Naive thymus-derived CD4-positive, alpha-beta T cell (primary cell): ENCODE measurements around the gene ADAMTS14. TPM values are rescaled to one million over a fixed set of nuclear protein-coding genes. Genes with fewer than 3 reads are reported as not detected.
"Not testable (repeated sequence)": the region's sequence is repeated elsewhere in the genome, so short reads cannot be mapped to it uniquely, and the experiment has no call there.

Experiments
- ATAC-seq: fragments of 150-1000 bp; cut with Tn5 transposase; 2 replicates; pipeline ENCODE4 v1.10.0; 2021; ENCODE audit warnings: mild to moderate bottlenecking, moderate library complexity
- CTCF ChIA-PET: fragments of 350-600 bp; sonication (Branson Sonifier 250); formaldehyde crosslinking; loops from one replicate; lab custom pipeline; 2021; ENCODE audit warnings: antibody characterized with exemption; lab: Charles Lee
- POLR2A ChIA-PET: fragments of 350-600 bp; sonication (Branson Sonifier 250); formaldehyde crosslinking; loops from one replicate; lab custom pipeline; 2021; ENCODE audit warnings: antibody characterized with exemption, inconsistent platforms; lab: Charles Lee
- DNase-seq, 9 donors: peaks; one replicate each; pipeline versions ENCODE4 v3.0.0 to v3.0.0-alpha.2; 2020 to 2022; ENCODE audit warnings: mixed read lengths in 1 of 9
- H3K27ac ChIP-seq: one replicate; pipeline ENCODE4 v1.7.0; 2013; ENCODE audit warnings: mild to moderate bottlenecking, low read depth, low read length, moderate library complexity
- H3K27me3 ChIP-seq, 2 donors: one replicate each; pipeline ENCODE4 v1.7.0; 2013; ENCODE audit warnings: low read length in 2 of 2, mild to moderate bottlenecking in 2 of 2, moderate library complexity in 2 of 2; ENCODE audit not compliant: control insufficient read depth in 2 of 2, insufficient read depth in 2 of 2
- H3K36me3 ChIP-seq, 3 experiments: 1 replicate in 2 of 3; 2 replicates in 1 of 3; pipeline ENCODE4 v1.7.0; 2013; ENCODE audit warnings: low read length in 3 of 3, mild to moderate bottlenecking in 3 of 3, moderate library complexity in 1 of 3; ENCODE audit not compliant: insufficient read depth in 3 of 3, control insufficient read depth in 2 of 3
- H3K4me1 ChIP-seq, 2 donors: one replicate each; pipeline ENCODE4 v1.7.0; 2013; ENCODE audit warnings: low read length in 2 of 2, mild to moderate bottlenecking in 2 of 2, moderate library complexity in 1 of 2; ENCODE audit not compliant: control insufficient read depth in 2 of 2, insufficient read depth in 2 of 2
- H3K4me3 ChIP-seq: 2 replicates; pipeline ENCODE4 v1.7.0; 2013; ENCODE audit warnings: mild to moderate bottlenecking, low read length
- H3K9me3 ChIP-seq, 3 experiments: 1 replicate in 2 of 3; 2 replicates in 1 of 3; pipeline ENCODE4 v1.7.0; 2013; ENCODE audit warnings: low read length in 3 of 3; ENCODE audit not compliant: control insufficient read depth in 2 of 3
- H3K27ac Mint-ChIP-seq, 9 donors: one replicate each; pipeline ENCODE4 v1.8.0; 2020 to 2022; ENCODE audit warnings: mixed read lengths in 9 of 9, mild to moderate bottlenecking in 8 of 9, moderate library complexity in 5 of 9, inconsistent platforms in 2 of 9
- H3K27me3 Mint-ChIP-seq, 5 donors: one replicate each; pipeline ENCODE4 v1.8.0; 2021 to 2022; ENCODE audit warnings: mixed read lengths in 5 of 5, mild to moderate bottlenecking in 1 of 5
- H3K36me3 Mint-ChIP-seq, 5 donors: one replicate each; pipeline ENCODE4 v1.8.0; 2020 to 2022; ENCODE audit warnings: mixed read lengths in 5 of 5, mild to moderate bottlenecking in 3 of 5, inconsistent platforms in 1 of 5
- H3K4me1 Mint-ChIP-seq, 7 donors: one replicate each; pipeline ENCODE4 v1.8.0; 2020 to 2022; ENCODE audit warnings: mixed read lengths in 7 of 7, mild to moderate bottlenecking in 3 of 7, inconsistent platforms in 1 of 7
- H3K4me3 Mint-ChIP-seq, 10 donors: one replicate each; pipeline ENCODE4 v1.8.0; 2020 to 2022; ENCODE audit warnings: mild to moderate bottlenecking in 10 of 10, mixed read lengths in 10 of 10, moderate library complexity in 6 of 10, inconsistent platforms in 2 of 10
- H3K9me3 Mint-ChIP-seq, 11 donors: one replicate each; pipeline ENCODE4 v1.8.0; 2020 to 2022; ENCODE audit warnings: mixed read lengths in 11 of 11, mild to moderate bottlenecking in 4 of 11, inconsistent platforms in 1 of 11, moderate library complexity in 1 of 11
- intact Hi-C, 2 donors: fragments of 100-400 bp; cut with micrococcal nuclease; formaldehyde crosslinking; loops; one replicate each; pipeline ENCODE4 v1.15.1; 2023
- polyA plus RNA-seq, 2 donors: library from polyadenylated mRNA; unstranded; fragments of 300-500 nt; fragmentation: Illumina TruSeq; gene quantifications; one replicate each; pipeline ENCODE4 v1.2.3, GENCODE V29; 2021
- total RNA-seq, 6 experiments: library from RNA in 5 of 6; stranded (reverse) in 5 of 6; gene quantifications; 1 replicate in 5 of 6; 2 replicates in 1 of 6; pipeline ENCODE4 v1.2.3 and lab custom pipeline; 2021 to 2026

The ADAMTS14 gene
- total and polyA plus RNA-seq, 7 experiments from 2014 or later: 0.08 to 0.10 TPM; not detected in 5

- H3K4me3 Mint-ChIP-seq, H3K27me3 ChIP-seq, H3K4me1 Mint-ChIP-seq, H3K36me3 Mint-ChIP-seq, H3K4me1 ChIP-seq, ATAC-seq, H3K27ac ChIP-seq, POLR2A ChIA-PET, CTCF ChIA-PET, H3K4me3 ChIP-seq, H3K9me3 Mint-ChIP-seq, DNase-seq, H3K36me3 ChIP-seq, H3K9me3 ChIP-seq, H3K27ac Mint-ChIP-seq: not testable (repeated sequence)
- peaks cover 11 to 31% (median 20%) of the 10 kb centered on the region in 5 donors for H3K27me3 Mint-ChIP-seq
- intact Hi-C loops: loop anchor here in 1 of 2 donors (10.0 kb wide), 1 partner anchor 93 kb away; no protein-coding TSS in a partner anchor
Measured at GRCh38 chr10:70667818-70668217, 4.5 kb upstream of the ADAMTS14 start.

GRCh38 chr10:70668454-70668970, 3.8 kb upstream of the ADAMTS14 start:
- peaks cover 0 to 6% (median 0%) of the 10 kb centered on the region in 11 donors for H3K9me3 Mint-ChIP-seq
- peaks cover 18 to 36% (median 21%) of the 10 kb centered on the region in 5 donors for H3K27me3 Mint-ChIP-seq
- H3K36me3 Mint-ChIP-seq: peaks cover 0 to 5% (median 0%) of the 10 kb centered on the region in 5 donors
- POLR2A ChIA-PET: no interaction called here
- H3K4me3 Mint-ChIP-seq: no peak overlapping the region
- Histone ChIP-seq H3K27ac (no peak overlapping the region), H3K36me3 (no peaks in the 10 kb centered on the region), H3K4me1 (no peaks in the 10 kb centered on the region), H3K4me3 (no peak overlapping the region), H3K9me3 (no peaks in the 10 kb centered on the region), H3K27me3 (peaks cover 0 to 3% of the 10 kb centered on the region in 2 donors)
- ATAC-seq (no peak), DNase-seq (no peak)
- H3K4me1 Mint-ChIP-seq: peaks cover 5 to 13% (median 11%) of the 10 kb centered on the region in 7 donors
- CTCF ChIA-PET: no interaction called here
- intact Hi-C loops: loop anchor here in 1 of 2 donors (10.0 kb wide), 1 partner anchor 94 kb away; no protein-coding TSS in a partner anchor
- no peak overlapping the region for H3K27ac Mint-ChIP-seq

- Histone ChIP-seq H3K36me3 (no peaks in the 10 kb centered on the region), H3K4me3 (no peak overlapping the region), H3K27me3 (peaks cover 2 to 3% of the 10 kb centered on the region in 2 donors), H3K9me3 (no peaks in the 10 kb centered on the region), H3K4me1 (no peaks in the 10 kb centered on the region), H3K27ac (no peak overlapping the region)
- Mint-ChIP-seq H3K4me3 (no peak overlapping the region), H3K4me1 (peaks cover 5 to 13% (median 11%) of the 10 kb centered on the region in 7 donors), H3K27ac (no peak overlapping the region), H3K27me3 (peaks cover 21 to 41% (median 25%) of the 10 kb centered on the region in 5 donors), H3K36me3 (peaks cover 0 to 5% (median 0%) of the 10 kb centered on the region in 5 donors), H3K9me3 (peaks cover 0 to 6% (median 0%) of the 10 kb centered on the region in 11 donors)
- intact Hi-C loops: loop anchor here in 1 of 2 donors (10.0 kb wide), 1 partner anchor 94 kb away; no protein-coding TSS in a partner anchor
- DNase-seq (no peak), ATAC-seq (no peak)
- CTCF ChIA-PET: no interaction called here
- POLR2A ChIA-PET: no interaction called here
Measured at GRCh38 chr10:70669015-70669414, 3.3 kb upstream of the ADAMTS14 start.

GRCh38 chr10:70669732-70670317, 2.5 kb upstream of the ADAMTS14 start:
- H3K27ac ChIP-seq: no peak overlapping the region
- peaks cover 25 to 48% (median 33%) of the 10 kb centered on the region in 5 donors for H3K27me3 Mint-ChIP-seq
- intact Hi-C loops: loop anchor here (5.0 to 10.0 kb wide), 2 partner anchors 95 to 113 kb away; no protein-coding TSS in a partner anchor

GRCh38 chr10:70671619-70672164, 614 bp upstream of the ADAMTS14 start:
- Mint-ChIP-seq H3K4me3 (peak overlapping the region in 9 of 10 donors; percentile 7 to 75 (median 55)), H3K27ac (no peak overlapping the region), H3K4me1 (peaks cover 5 to 14% (median 11%) of the 10 kb centered on the region in 7 donors), H3K36me3 (peaks cover 0 to 5% (median 0%) of the 10 kb centered on the region in 5 donors), H3K27me3 (peaks cover 37 to 59% (median 47%) of the 10 kb centered on the region in 5 donors), H3K9me3 (peaks cover 0 to 6% (median 0%) of the 10 kb centered on the region in 11 donors)
- no peaks in the 10 kb centered on the region for H3K9me3 ChIP-seq
- ChIA-PET CTCF (no interaction called here), POLR2A (no interaction called here)
- H3K36me3 ChIP-seq: no peaks in the 10 kb centered on the region
- H3K27me3 ChIP-seq: peaks cover 3% of the 10 kb centered on the region in 2 donors
- no peaks in the 10 kb centered on the region for H3K4me1 ChIP-seq
- ATAC-seq: no peak
- DNase-seq: no peak
- no peak overlapping the region for H3K27ac ChIP-seq
- H3K4me3 ChIP-seq: no peak overlapping the region
- intact Hi-C loops: loop anchor here in 1 of 2 donors (5.0 kb wide), 1 partner anchor 114 kb away; no protein-coding TSS in a partner anchor

More at GRCh38 chr10:70669732-70670317, 2.5 kb upstream of the ADAMTS14 start:
- peaks cover 0 to 5% (median 0%) of the 10 kb centered on the region in 5 donors for H3K36me3 Mint-ChIP-seq
- ChIA-PET POLR2A (no interaction called here), CTCF (no interaction called here)
- no peak overlapping the region for H3K4me3 Mint-ChIP-seq
- Histone ChIP-seq H3K4me1 (no peaks in the 10 kb centered on the region), H3K27me3 (peaks cover 3% of the 10 kb centered on the region in 2 donors), H3K4me3 (no peak overlapping the region), H3K9me3 (no peaks in the 10 kb centered on the region), H3K36me3 (no peaks in the 10 kb centered on the region)
- no peak overlapping the region for H3K27ac Mint-ChIP-seq
- ATAC-seq (no peak), DNase-seq (no peak)
- peaks cover 0 to 6% (median 0%) of the 10 kb centered on the region in 11 donors for H3K9me3 Mint-ChIP-seq
- peaks cover 5 to 14% (median 11%) of the 10 kb centered on the region in 7 donors for H3K4me1 Mint-ChIP-seq

- peak overlapping the region; percentile 24 to 81 (median 52) for H3K4me3 Mint-ChIP-seq
- ATAC-seq (no peak), DNase-seq (no peak)
- peaks cover 7 to 17% (median 12%) of the 10 kb centered on the region in 7 donors for H3K4me1 Mint-ChIP-seq
- H3K36me3 ChIP-seq: no peaks in the 10 kb centered on the region
- H3K27ac Mint-ChIP-seq: peak overlapping the region in 1 of 9 donors; percentile 27
- H3K9me3 Mint-ChIP-seq: peaks cover 0 to 6% (median 0%) of the 10 kb centered on the region in 11 donors
- H3K27ac ChIP-seq: no peak overlapping the region
- POLR2A ChIA-PET: no interaction called here
- H3K4me1 ChIP-seq: no peaks in the 10 kb centered on the region
- intact Hi-C loops: loop anchor here in 1 of 2 donors (5.0 kb wide), 1 partner anchor 116 kb away; no protein-coding TSS in a partner anchor
- H3K27me3 ChIP-seq: peaks cover 3% of the 10 kb centered on the region in 2 donors
- peaks cover 0 to 5% (median 0%) of the 10 kb centered on the region in 5 donors for H3K36me3 Mint-ChIP-seq
- CTCF ChIA-PET: interaction anchor here (1.0 kb wide), 1 partner anchor 212 kb away, joined by 3 read pairs; no protein-coding TSS in a partner anchor
- peaks cover 34 to 58% (median 47%) of the 10 kb centered on the region in 5 donors for H3K27me3 Mint-ChIP-seq
- H3K9me3 ChIP-seq: no peaks in the 10 kb centered on the region
- no peak overlapping the region for H3K4me3 ChIP-seq
Measured at GRCh38 chr10:70673043-70673928, 980 bp downstream of the ADAMTS14 start.
